Measurements from ENCODE around the gene RAB5B. TPM values are rescaled to one million over a fixed set of nuclear protein-coding genes. Genes with fewer than 3 reads are reported as not detected.

Gene RAB5B
- total RNA-seq, 1 experiment from 2014 or later: 73.9 TPM

DNA sequence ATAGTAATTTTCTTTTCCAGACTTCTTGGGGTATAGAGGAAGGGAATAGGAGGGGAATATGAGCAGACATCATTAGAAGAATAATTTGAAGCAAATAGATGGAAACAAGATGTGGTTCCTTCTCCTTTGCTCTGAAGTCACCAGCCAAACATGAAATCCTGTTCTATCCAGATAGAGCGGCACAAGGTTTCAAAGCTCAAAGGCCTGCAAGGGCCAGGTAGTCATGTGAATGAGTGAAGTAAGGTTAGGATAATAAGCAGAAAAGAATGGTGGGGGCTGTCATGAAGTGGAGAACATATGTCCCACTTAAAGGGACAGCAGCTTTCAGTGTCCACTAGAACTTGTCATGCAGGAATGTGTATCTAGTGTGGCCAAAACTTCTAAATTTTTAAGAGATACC, 44.5 kb downstream of the RAB5B start:
- no peak for TF ChIP-seq CTCF (conservative IDR thresholded peaks at IDR 0.05; ENCODE audit: low read depth, low read length)
- no peak for TF ChIP-seq EZH2 (IDR thresholded peaks at IDR 0.05; ENCODE audit: borderline replicate concordance, low read depth, low read length, poor library complexity, severe bottlenecking)
- DNase-seq (ENCODE audit: low spot score): no peak
- no TSS peak for BruUV-seq (replicated peaks)
- intact Hi-C loops (cut with micrococcal nuclease; ENCODE audit: unreplicated experiment): no loop called here
- POLR2A ChIA-PET (ENCODE audit: low non-redundant PET): no interaction called here
- Histone ChIP-seq H3K9me3 (ENCODE audit: low read depth, low read length, poor library complexity, severe bottlenecking) (no peaks in the 10 kb centered on the region), H3K4me1 (ENCODE audit: insufficient read depth, low read length, poor library complexity, severe bottlenecking) (no peaks in the 10 kb centered on the region), H3K27ac (ENCODE audit: low read depth, low read length, poor library complexity, severe bottlenecking) (no peak overlapping the region), H3K36me3 (ENCODE audit: insufficient read depth, low read length, poor library complexity, severe bottlenecking) (no peaks in the 10 kb centered on the region), H3K27me3 (replicated peaks; ENCODE audit: insufficient read depth, low read depth, low read length, poor library complexity) (no peaks in the 10 kb centered on the region), H3K4me3 (ENCODE audit: low read depth, low read length, poor library complexity, severe bottlenecking) (no peak overlapping the region)
- CTCF ChIA-PET: no interaction called here

GRCh38 chr12:56020423-56021184, 46.7 kb downstream of the RAB5B start, which contains the start of gene IKZF4:
Gene IKZF4, plus strand, starts transcription at chr12:56021043. Its CDS starts 451 bp downstream, at chr12:56021494.
- BruUV-seq (replicated peaks): no TSS peak
- Histone ChIP-seq H3K9me3 (ENCODE audit: low read depth, low read length, poor library complexity, severe bottlenecking) (no peaks in the 10 kb centered on the region), H3K27me3 (replicated peaks; ENCODE audit: insufficient read depth, low read depth, low read length, poor library complexity) (no peaks in the 10 kb centered on the region), H3K4me1 (ENCODE audit: insufficient read depth, low read length, poor library complexity, severe bottlenecking) (no peaks in the 10 kb centered on the region), H3K4me3 (ENCODE audit: low read depth, low read length, poor library complexity, severe bottlenecking) (no peak within 1 kb of the TSS), H3K36me3 (ENCODE audit: insufficient read depth, low read length, poor library complexity, severe bottlenecking) (no peaks in the 10 kb centered on the region), H3K27ac (ENCODE audit: low read depth, low read length, poor library complexity, severe bottlenecking) (no peak within 1 kb of the TSS)
- TF ChIP-seq EZH2 (IDR thresholded peaks at IDR 0.05; ENCODE audit: borderline replicate concordance, low read depth, low read length, poor library complexity, severe bottlenecking) (no peak), CTCF (conservative IDR thresholded peaks at IDR 0.05; ENCODE audit: low read depth, low read length) (no peak)
- ChIA-PET POLR2A (ENCODE audit: low non-redundant PET) (no interaction called here), CTCF (no interaction called here)
- intact Hi-C loops (cut with micrococcal nuclease; ENCODE audit: unreplicated experiment): no loop called here
- DNase-seq (ENCODE audit: low spot score): no peak

- no TSS peak for BruUV-seq (replicated peaks)
- Histone ChIP-seq H3K9me3 (ENCODE audit: low read depth, low read length, poor library complexity, severe bottlenecking) (no peaks in the 10 kb centered on the region), H3K27ac (ENCODE audit: low read depth, low read length, poor library complexity, severe bottlenecking) (no peak overlapping the region), H3K27me3 (replicated peaks; ENCODE audit: insufficient read depth, low read depth, low read length, poor library complexity) (no peaks in the 10 kb centered on the region), H3K4me3 (ENCODE audit: low read depth, low read length, poor library complexity, severe bottlenecking) (no peak overlapping the region), H3K36me3 (ENCODE audit: insufficient read depth, low read length, poor library complexity, severe bottlenecking) (no peaks in the 10 kb centered on the region), H3K4me1 (ENCODE audit: insufficient read depth, low read length, poor library complexity, severe bottlenecking) (no peaks in the 10 kb centered on the region)
- POLR2A ChIA-PET (ENCODE audit: low non-redundant PET): no interaction called here
- DNase-seq (ENCODE audit: low spot score): no peak
- intact Hi-C loops (cut with micrococcal nuclease; ENCODE audit: unreplicated experiment): no loop called here
- CTCF ChIA-PET: no interaction called here
- no peak for TF ChIP-seq EZH2 (IDR thresholded peaks at IDR 0.05; ENCODE audit: borderline replicate concordance, low read depth, low read length, poor library complexity, severe bottlenecking)
- TF ChIP-seq CTCF (conservative IDR thresholded peaks at IDR 0.05; ENCODE audit: low read depth, low read length): no peak
Observed at GRCh38 chr12:56021889-56022497, 48.1 kb downstream of the RAB5B start.

Data from A673 (cell line).